GM18526 (cell line): Measurements from ENCODE around the gene PHF12.

ENCODE experiments used
- POLR2A ChIP-seq: IDR thresholded peaks from 3 replicates; pipeline ENCODE4 v1.6.1; 2011; ENCODE audit not compliant: insufficient read length; ENCODE audit errors: extremely low read depth

PHF12 gene

GRCh38 chr17:28879886-28880571, 71.3 kb downstream of the PHF12 start:
- TF ChIP-seq POLR2A = no peak

DNA sequence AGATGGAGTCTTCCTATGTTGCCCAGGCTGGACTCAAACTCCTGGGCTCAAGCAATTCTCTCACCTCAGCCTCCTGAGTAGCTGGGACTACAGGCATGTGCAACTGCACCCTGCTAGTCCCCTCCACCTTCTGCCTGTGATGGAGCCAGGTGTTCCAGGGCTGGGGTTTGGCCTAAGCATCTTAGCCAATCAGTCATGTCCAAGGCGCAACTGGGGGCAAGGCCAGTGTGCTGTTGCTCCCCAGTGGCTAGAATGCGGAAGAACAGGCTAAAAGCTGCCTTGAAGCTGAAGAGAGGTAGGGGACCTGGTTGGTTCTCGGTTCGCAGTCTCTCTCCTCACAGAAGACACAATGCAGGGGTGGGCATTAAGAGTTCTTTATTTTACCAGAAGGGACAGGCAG, 72.3 kb downstream of the PHF12 start:
- no peak for TF ChIP-seq POLR2A

DNA sequence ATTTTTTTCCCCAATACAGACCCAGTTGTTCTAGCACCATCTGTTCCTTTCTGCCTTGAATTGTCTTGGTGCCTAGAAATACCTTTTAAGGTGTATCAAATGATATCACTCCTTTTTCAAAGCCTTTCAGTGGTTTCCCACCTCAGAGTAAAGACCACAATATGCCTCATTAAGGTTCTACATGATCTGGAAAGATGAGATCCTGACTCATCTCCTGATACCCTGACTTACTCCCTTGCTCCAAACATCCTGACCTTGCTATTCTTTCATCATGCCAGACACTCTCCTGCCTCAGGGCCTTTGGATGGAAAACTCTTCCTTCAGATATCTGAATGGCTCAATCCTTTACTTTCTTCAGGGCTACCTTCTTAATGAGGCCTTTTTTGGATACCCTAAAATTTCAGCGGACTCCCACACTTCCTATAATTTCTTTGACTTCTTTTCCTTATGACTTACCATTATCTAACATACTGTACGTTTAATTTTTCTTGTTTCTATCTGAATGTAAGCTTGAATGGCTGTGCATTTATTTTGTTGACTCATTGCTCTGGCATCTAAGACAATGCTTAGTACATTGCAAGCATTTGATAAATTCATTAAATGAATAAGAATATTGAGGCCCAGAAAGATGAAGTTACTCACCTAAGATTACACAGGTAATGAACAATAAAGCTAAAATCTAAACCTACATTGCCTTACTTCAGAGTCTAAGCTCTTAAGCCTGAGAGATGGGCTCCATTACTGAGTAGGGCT, 73.0 kb downstream of the PHF12 start:
- no peak for TF ChIP-seq POLR2A

- TF ChIP-seq POLR2A = no peak
Observed at GRCh38 chr17:28875848-28876550, 75.3 kb downstream of the PHF12 start.

GRCh38 chr17:28874750-28875149, 76.6 kb downstream of the PHF12 start:
- no peak for TF ChIP-seq POLR2A

GRCh38 chr17:28873839-28874238, 77.5 kb downstream of the PHF12 start:
- no peak for TF ChIP-seq POLR2A

GRCh38 chr17:28871056-28871579, 80.2 kb downstream of the PHF12 start:
- no peak for TF ChIP-seq POLR2A

DNA sequence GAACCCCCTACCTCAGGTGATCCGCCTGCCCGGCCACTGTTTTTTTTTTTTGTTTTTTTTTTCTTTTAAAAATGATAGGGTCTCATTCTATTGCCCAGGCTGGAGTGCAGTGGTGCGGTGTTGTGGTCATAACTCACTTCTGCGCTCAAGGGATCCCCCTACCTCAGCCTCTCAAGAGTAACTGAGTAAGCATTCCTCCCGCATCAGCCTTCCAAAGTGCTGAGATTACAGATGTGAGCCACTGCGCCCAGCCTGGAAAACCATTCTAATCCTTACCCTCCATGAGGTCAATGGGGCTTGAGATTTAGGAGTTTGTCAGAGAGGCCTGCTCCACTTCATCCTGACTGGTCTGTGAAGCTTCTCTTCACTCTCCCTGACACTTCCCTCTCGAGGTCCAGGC, 84.0 kb downstream of the PHF12 start:
- TF ChIP-seq POLR2A = no peak

- no peak for TF ChIP-seq POLR2A
Observed at GRCh38 chr17:28865946-28866752, 85.2 kb downstream of the PHF12 start.

GRCh38 chr17:28864991-28865849, 86.1 kb downstream of the PHF12 start:
- no peak for TF ChIP-seq POLR2A

DNA sequence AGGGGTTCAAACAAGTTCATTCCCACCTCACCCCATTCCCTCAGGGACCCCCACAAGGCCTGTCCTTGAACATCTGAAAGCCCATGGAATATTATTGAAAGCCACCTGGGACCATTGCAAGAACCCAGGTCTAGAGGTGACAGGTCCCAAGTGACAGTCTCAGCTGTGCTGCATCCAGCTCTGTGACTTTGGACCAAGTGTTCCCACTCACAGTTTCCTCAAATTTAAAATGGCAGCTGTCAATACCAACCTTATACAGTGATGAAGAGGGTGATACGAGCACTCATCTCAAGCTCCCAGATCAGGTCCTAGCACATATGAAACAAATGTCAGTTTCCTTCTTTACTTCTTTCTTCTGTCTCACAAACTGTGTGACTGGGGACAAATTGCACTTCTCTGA, 87.4 kb downstream of the PHF12 start:
- no peak for TF ChIP-seq POLR2A

DNA sequence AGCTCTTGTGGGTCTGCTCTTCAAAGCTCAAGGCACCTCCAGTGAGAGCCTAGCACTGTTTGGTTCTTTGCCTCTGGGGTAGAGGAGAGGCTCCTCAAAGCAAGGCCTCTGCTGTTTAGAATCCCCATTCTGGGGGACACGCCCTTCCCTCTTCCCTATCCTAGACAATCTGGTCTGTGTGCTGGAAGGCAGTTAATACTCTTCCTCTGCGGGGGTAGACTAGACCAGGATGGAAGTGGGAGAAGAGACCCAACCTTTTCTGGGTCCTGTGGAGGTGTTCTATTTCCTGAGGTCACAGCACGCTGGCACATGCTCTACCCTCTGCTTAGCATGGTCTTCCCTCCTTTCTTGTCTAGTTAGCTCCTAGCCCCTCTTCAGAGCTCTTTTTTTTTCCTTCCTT, 88.8 kb downstream of the PHF12 start:
- TF ChIP-seq POLR2A = no peak

GRCh38 chr17:28861393-28862203, 89.7 kb downstream of the PHF12 start:
- no peak for TF ChIP-seq POLR2A
